GM12874 (cell line): ENCODE data around the gene CEP128.

ENCODE experiments used
- CTCF ChIP-seq: IDR thresholded peaks from 2 replicates; pipeline ENCODE4 v1.5.1; 2011; ENCODE audit warnings: low read depth, mild to moderate bottlenecking, control low read depth, low read length, moderate library complexity; ENCODE audit not compliant: insufficient read depth

CEP128 gene

GRCh38 chr14:80979951-80980350 is 38.4 kb upstream of the CEP128 start:
- TF ChIP-seq CTCF: no peak

DNA sequence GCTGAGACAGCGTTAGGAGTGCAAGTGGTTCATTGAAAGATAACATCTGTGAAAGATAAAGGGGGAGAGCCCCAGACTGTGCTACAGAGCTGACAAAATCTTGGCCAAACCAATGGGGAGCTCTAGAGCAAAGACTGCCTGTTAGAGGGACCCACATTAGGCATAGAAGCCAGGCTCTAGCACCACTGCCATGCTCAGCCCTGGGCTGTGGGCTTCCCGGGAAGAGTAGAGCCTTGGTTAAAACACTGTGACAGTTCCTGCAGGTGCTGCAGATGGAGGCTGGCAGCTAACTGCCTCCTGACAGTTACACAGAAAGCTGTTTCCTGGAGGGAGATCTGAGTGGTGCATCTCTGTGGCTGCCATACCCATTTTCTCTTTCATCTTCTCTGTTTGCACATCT is 36.9 kb upstream of the CEP128 start:
- no peak for TF ChIP-seq CTCF

DNA sequence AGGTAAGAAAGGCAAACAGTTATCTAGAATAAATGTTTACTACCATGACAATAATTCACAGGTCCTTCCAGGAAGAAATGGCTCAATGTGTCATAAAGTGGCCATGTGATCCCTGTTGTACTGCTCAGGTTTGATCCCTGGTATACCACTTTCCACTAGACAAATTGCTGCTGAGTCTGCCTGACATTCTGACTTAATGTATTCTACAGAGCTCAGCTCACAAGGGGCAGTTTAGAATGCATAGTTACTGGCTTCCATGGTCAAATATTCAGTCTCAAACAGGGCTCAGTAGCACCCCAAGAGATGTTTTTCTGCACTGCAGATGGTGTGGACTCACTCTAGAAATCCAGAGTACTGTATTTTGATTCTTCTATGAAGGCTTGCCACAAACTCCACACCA is 35.7 kb upstream of the CEP128 start:
- TF ChIP-seq CTCF: peak; percentile 26; the same call in 1 of the 2 replicates

GRCh38 chr14:80974679-80975078 is 33.1 kb upstream of the CEP128 start:
- no peak for TF ChIP-seq CTCF

- TF ChIP-seq CTCF: no peak
These were observed 32.5 kb upstream of the CEP128 start for GRCh38 chr14:80973931-80974641.

- no peak for TF ChIP-seq CTCF
These were observed 23.5 kb upstream of the CEP128 start for GRCh38 chr14:80965037-80965436.

DNA sequence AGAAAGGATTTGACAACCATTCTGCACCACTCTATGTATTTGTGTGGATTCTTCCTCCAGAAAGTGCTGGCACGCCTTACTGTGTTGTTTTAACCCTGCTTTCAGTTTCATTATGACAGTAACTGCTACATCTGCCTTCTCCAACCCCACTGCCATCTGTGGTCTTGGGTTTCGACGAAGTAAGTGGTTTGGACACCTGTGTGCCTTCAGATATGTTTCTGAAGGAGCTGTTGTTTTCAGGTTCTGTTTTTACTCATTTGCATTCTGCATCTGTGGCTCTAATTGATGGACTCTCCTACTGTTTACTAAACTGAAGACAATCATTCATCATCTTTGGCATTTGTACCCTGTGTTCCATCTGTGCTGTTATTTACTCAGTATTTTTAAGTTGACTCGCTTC is 18.0 kb upstream of the CEP128 start:
- TF ChIP-seq CTCF: no peak
